Heart right ventricle (tissue), 16 donors: ENCODE results near the gene CREB3L2. TPM values are rescaled to one million over a fixed set of nuclear protein-coding genes. Genes with fewer than 3 reads are reported as not detected.

Source experiments
- ATAC-seq, 8 donors: fragments of 200-7000 bp; cut with Tn5 transposase; one replicate each; pipeline ENCODE4 v1.9.1; 2020; ENCODE audit warnings: mild to moderate bottlenecking in 8 of 8, moderate library complexity in 8 of 8, moderate number of reproducible peaks in 1 of 8
- DNase-seq, 2 donors: peaks; one replicate each; pipeline ENCODE4 v3.0.0-alpha.2; 2020
- H3K27ac ChIP-seq, 10 donors: fragments of 200-600 bp; sonication (generic) in 2 of 10; one replicate each; pipeline versions ENCODE4 v1.5.0 to v1.8.0; 2020 to 2022; ENCODE audit warnings: mild to moderate bottlenecking in 3 of 10
- H3K27me3 ChIP-seq, 7 donors: fragments of 200-600 bp; one replicate each; pipeline ENCODE4 v1.8.0; 2021 to 2022; ENCODE audit warnings: mild to moderate bottlenecking in 2 of 7
- H3K36me3 ChIP-seq, 9 donors: fragments of 200-600 bp; sonication (generic) in 1 of 9; one replicate each; pipeline versions ENCODE4 v1.5.0 to v1.8.0; 2020 to 2022; ENCODE audit warnings: mild to moderate bottlenecking in 2 of 9
- H3K4me1 ChIP-seq, 9 donors: fragments of 200-600 bp; sonication (generic) in 1 of 9; one replicate each; pipeline versions ENCODE4 v1.5.0 to v1.8.0; 2020 to 2022; ENCODE audit warnings: mild to moderate bottlenecking in 4 of 9
- H3K4me3 ChIP-seq, 10 donors: fragments of 200-600 bp; sonication (generic) in 2 of 10; one replicate each; pipeline versions ENCODE4 v1.5.0 to v1.8.0; 2020 to 2022; ENCODE audit warnings: mild to moderate bottlenecking in 7 of 10, moderate library complexity in 2 of 10
- H3K9me3 ChIP-seq, 11 donors: fragments of 200-600 bp in 10 of 11; sonication (generic) in 2 of 11; one replicate each; pipeline versions ENCODE4 v1.5.0 to v1.8.0; 2013 to 2022; ENCODE audit warnings: mild to moderate bottlenecking in 2 of 11, control low read depth in 1 of 11, moderate library complexity in 1 of 11
- CTCF ChIP-seq, 9 donors: fragments of 200-600 bp; sonication (generic) in 2 of 9; IDR thresholded peaks; one replicate each; pipeline versions ENCODE4 v1.5.0 to v1.8.0; 2021 to 2022; ENCODE audit warnings: antibody characterized with exemption in 9 of 9, mild to moderate bottlenecking in 5 of 9, moderate library complexity in 1 of 9
- WGBS, 2 donors: extraction: QIAGEN DNeasy Blood & Tissue Kit; methylation state at CpG; one replicate each; pipeline ENCODE4 v1.1.7; 2013; ENCODE audit warnings: inconsistent platforms in 1 of 2; 5-methylcytosine and 5-hydroxymethylcytosine counted together
- intact Hi-C, 10 donors: fragments of 100-400 bp; cut with DNase I; formaldehyde crosslinking; loops; one replicate each; pipeline versions ENCODE4 v1.11.1 to v1.14.2; 2022
- polyA plus RNA-seq, 2 donors: library from polyadenylated mRNA; stranded (reverse); fragments of 200-250 nt; gene quantifications; one replicate each; pipeline ENCODE4 v1.2.3, GENCODE V29; 2013
- total RNA-seq, 10 donors: library from RNA; stranded (reverse); fragmentation: NEBNext Ultra II Directional in 3 of 10; extraction: Animal tissue kit (Norgen Biotek cat#: 25700) in 3 of 10; gene quantifications; one replicate each; pipeline versions ENCODE4 v1.2.1 to v1.2.4, GENCODE V29; 2021 to 2023
- donor health status: Arrhythmogenic right ventricular cardiomyopathy.
- donor health status: ischemic (EF 13 %, LVEDD 7.1; RV severe dilation, severe dysfunction).
- donor health status: healthy with polysubstance abuse.
- donor health status: DM: no; HTN: yes; CAD: no.
- donor health status: DM: no; HTN: no; CAD: no.
- donor health status: ischemic (EF 25% LVEDD 6.9; RV normal size, moderate dysfunction).
- donor health status: ischemic (EF 25% LVEDD 5.7; RV mildly dilated, moderate dysfunction).
- donor health status: healthy.
- donor health status: DM: yes; HTN: yes; CAD: no.
- donor health status: Ischemic cardiomyopathy.
- donor health status: ischemic (EF 35%, LVEDD 5.7; RV mildly dilated, moderate dysfunction).
- donor health status: nonischemic (EF 11% LVEDD 7.7; RV severe dilation, severe dysfunction).
- donor health status: DM: yes; HTN: yes; CAD: no.
- donor health status: PGD.
- donor health status: ischemic (EF 29% LVEDD 5.4; RV normal size, mild dysfunction).
- donor health status: nonischemic (EF 23%, LVEDD 6.1; RV moderate dilation, normal function).

Gene CREB3L2
- total and polyA plus RNA-seq, 12 donors: 4.2 to 34.2 (median 23.3) TPM

- H3K27ac ChIP-seq: peak overlapping the region; percentile 29 to 83 (median 69)
- no peaks in the 10 kb centered on the region for H3K9me3 ChIP-seq
- DNase-seq (peak in 1 of 2 donors; percentile 58), ATAC-seq (peak in 6 of 8 donors; percentile 70 to 84 (median 78))
- WGBS, 2 donors: 64 to 73% methylated on average over 2 of the region's 2 CpGs
- H3K4me1 ChIP-seq: peaks cover 3 to 91% (median 56%) of the 10 kb centered on the region in 9 donors
- intact Hi-C loops: loop anchor here in 1 of 10 donors (5.0 kb wide), 1 partner anchor 33 kb away; no protein-coding TSS in a partner anchor
- no peaks in the 10 kb centered on the region for H3K27me3 ChIP-seq
- no peak for TF ChIP-seq CTCF (IDR thresholded peaks at IDR 0.05)
- H3K36me3 ChIP-seq: no peaks in the 10 kb centered on the region
- no peak overlapping the region for H3K4me3 ChIP-seq
Measured at GRCh38 chr7:137975768-137976167, 26.1 kb downstream of the CREB3L2 start.

GRCh38 chr7:137975221-137975620, 26.7 kb downstream of the CREB3L2 start:
- H3K27ac ChIP-seq: peak overlapping the region; percentile 29 to 83 (median 69)
- intact Hi-C loops: loop anchor here in 1 of 10 donors (5.0 kb wide), 1 partner anchor 33 kb away; no protein-coding TSS in a partner anchor
- peak; percentile 41 to 76 (median 56) for ATAC-seq
- TF ChIP-seq CTCF (IDR thresholded peaks at IDR 0.05): no peak
- 36 to 56% methylated on average over 3 of the region's 3 CpGs for WGBS, 2 donors
- H3K36me3 ChIP-seq: no peaks in the 10 kb centered on the region
- peaks cover 9 to 91% (median 56%) of the 10 kb centered on the region in 9 donors for H3K4me1 ChIP-seq
- no peaks in the 10 kb centered on the region for H3K9me3 ChIP-seq
- peak; percentile 44 to 58 for DNase-seq
- no peaks in the 10 kb centered on the region for H3K27me3 ChIP-seq
- no peak overlapping the region for H3K4me3 ChIP-seq

- no peaks in the 10 kb centered on the region for H3K27me3 ChIP-seq
- ATAC-seq (no peak), DNase-seq (no peak)
- no peak for TF ChIP-seq CTCF (IDR thresholded peaks at IDR 0.05)
- H3K4me3 ChIP-seq: no peak overlapping the region
- no peaks in the 10 kb centered on the region for H3K9me3 ChIP-seq
- H3K36me3 ChIP-seq: no peaks in the 10 kb centered on the region
- peak overlapping the region in 9 of 10 donors; percentile 26 to 83 (median 70) for H3K27ac ChIP-seq
- H3K4me1 ChIP-seq: peaks cover 10 to 92% (median 56%) of the 10 kb centered on the region in 9 donors
- 74 to 83% methylated on average over 2 of the region's 2 CpGs for WGBS, 2 donors
- intact Hi-C loops: loop anchor here in 1 of 10 donors (5.0 kb wide), 1 partner anchor 32 kb away; no protein-coding TSS in a partner anchor
Measured at GRCh38 chr7:137974766-137975165, 27.1 kb downstream of the CREB3L2 start.

GRCh38 chr7:137970253-137970975, 31.5 kb downstream of the CREB3L2 start:
- intact Hi-C loops: no loop called here
- TF ChIP-seq CTCF (IDR thresholded peaks at IDR 0.05): no peak
- ATAC-seq: peak in 7 of 8 donors; percentile 38 to 77 (median 64)
- 22 to 23% methylated on average over 8 of the region's 8 CpGs for WGBS, 2 donors
- Histone ChIP-seq H3K4me3 (no peak overlapping the region), H3K27ac (peak overlapping the region in 5 of 10 donors; percentile 44 to 73 (median 53)), H3K27me3 (no peaks in the 10 kb centered on the region), H3K9me3 (no peaks in the 10 kb centered on the region), H3K4me1 (peaks cover 10 to 87% (median 57%) of the 10 kb centered on the region in 9 donors), H3K36me3 (no peaks in the 10 kb centered on the region)
- DNase-seq: peak; percentile 42 to 52
